Nephron progenitor cell (in vitro differentiated cells): Measurements from ENCODE around the gene ANO6.
A peak's percentile ranks its signal among the peaks of the same experiment; 100 is the strongest.

ENCODE experiments used
- DNase-seq: peaks from one replicate; pipeline ENCODE4 v3.0.0; 2021
- H3K27ac Mint-ChIP-seq: 2 replicates; pipeline ENCODE4 v1.8.0; 2021; ENCODE audit warnings: mild to moderate bottlenecking, moderate library complexity, mixed read lengths
- H3K27me3 Mint-ChIP-seq: 2 replicates; pipeline ENCODE4 v1.8.0; 2021; ENCODE audit warnings: mild to moderate bottlenecking, low read depth, mixed read lengths; ENCODE audit not compliant: poor library complexity
- H3K36me3 Mint-ChIP-seq: 2 replicates; pipeline ENCODE4 v1.8.0; 2021; ENCODE audit warnings: low read depth, mixed read lengths
- H3K4me1 Mint-ChIP-seq: 2 replicates; pipeline ENCODE4 v1.8.0; 2021; ENCODE audit warnings: mixed read lengths
- H3K4me3 Mint-ChIP-seq: 2 replicates; pipeline ENCODE4 v1.8.0; 2021; ENCODE audit warnings: mild to moderate bottlenecking, moderate library complexity, mixed read lengths
- H3K9me3 Mint-ChIP-seq: 2 replicates; pipeline ENCODE4 v1.8.0; 2021; ENCODE audit warnings: mild to moderate bottlenecking, moderate library complexity, mixed read lengths
- TF ChIP-seq, protein P1 (sequence below): fragments of 200-600 bp; sonication (generic); IDR thresholded peaks from 2 replicates; pipeline ENCODE4 v1.5.0; 2021; ENCODE audit warnings: antibody characterized with exemption

The ANO6 gene

DNA sequence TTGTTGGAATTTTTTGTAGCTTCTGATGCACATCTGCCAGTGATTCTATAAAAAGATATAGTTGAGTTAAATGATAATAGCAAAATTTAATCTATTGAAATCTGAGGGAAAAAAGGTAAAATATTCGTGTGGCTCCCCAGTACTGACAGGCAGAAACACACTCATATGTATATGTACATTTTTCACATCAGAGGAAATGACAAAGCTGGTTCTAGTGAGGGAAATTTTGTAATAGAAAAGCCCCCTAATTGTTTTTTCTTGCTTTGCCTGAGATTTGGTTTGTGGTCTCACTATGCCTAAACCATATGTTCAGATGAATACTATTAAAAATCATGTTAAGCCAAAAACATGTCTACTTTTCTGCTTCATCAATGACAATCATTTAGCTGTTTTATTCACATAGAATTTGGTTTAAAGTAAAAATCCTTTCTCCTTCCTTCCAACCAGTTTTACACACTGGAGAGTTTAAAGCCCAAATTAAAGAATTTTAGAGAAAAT is 203.5 kb downstream of the ANO6 start:
- Mint-ChIP-seq H3K4me1 (no peaks in the 10 kb centered on the region), H3K27ac (no peak overlapping the region), H3K9me3 (no peaks in the 10 kb centered on the region), H3K4me3 (no peak overlapping the region), H3K36me3 (peaks cover 55% of the 10 kb centered on the region), H3K27me3 (no peaks in the 10 kb centered on the region)
- TF ChIP-seq, protein P1, sequence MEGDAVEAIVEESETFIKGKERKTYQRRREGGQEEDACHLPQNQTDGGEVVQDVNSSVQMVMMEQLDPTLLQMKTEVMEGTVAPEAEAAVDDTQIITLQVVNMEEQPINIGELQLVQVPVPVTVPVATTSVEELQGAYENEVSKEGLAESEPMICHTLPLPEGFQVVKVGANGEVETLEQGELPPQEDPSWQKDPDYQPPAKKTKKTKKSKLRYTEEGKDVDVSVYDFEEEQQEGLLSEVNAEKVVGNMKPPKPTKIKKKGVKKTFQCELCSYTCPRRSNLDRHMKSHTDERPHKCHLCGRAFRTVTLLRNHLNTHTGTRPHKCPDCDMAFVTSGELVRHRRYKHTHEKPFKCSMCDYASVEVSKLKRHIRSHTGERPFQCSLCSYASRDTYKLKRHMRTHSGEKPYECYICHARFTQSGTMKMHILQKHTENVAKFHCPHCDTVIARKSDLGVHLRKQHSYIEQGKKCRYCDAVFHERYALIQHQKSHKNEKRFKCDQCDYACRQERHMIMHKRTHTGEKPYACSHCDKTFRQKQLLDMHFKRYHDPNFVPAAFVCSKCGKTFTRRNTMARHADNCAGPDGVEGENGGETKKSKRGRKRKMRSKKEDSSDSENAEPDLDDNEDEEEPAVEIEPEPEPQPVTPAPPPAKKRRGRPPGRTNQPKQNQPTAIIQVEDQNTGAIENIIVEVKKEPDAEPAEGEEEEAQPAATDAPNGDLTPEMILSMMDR = no peak
- no peak for DNase-seq

DNA sequence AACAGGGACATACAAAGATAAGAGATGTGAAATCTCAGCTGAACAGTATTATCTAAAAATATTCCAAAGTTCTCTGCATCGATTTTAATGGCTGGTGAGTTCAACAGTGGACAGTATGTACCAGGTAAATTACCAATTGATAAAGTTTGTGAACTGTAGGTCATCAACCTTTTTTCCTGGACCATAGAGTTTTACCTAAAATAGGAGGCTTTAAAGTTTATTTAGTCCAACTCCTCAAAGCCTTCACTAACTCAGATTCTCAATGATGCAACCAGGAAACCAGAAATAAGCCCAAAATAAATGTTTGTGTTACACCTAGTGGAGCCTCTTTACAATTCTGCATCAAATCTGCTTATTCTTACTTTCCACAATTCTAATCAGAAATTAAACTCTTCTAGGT is 205.8 kb downstream of the ANO6 start:
- TF ChIP-seq, protein P1 = no peak
- no peaks in the 10 kb centered on the region for H3K9me3 Mint-ChIP-seq
- no peak overlapping the region for H3K27ac Mint-ChIP-seq
- H3K27me3 Mint-ChIP-seq = no peaks in the 10 kb centered on the region
- H3K36me3 Mint-ChIP-seq = peaks cover 61% of the 10 kb centered on the region
- H3K4me1 Mint-ChIP-seq = no peaks in the 10 kb centered on the region
- H3K4me3 Mint-ChIP-seq = no peak overlapping the region
- no peak for DNase-seq

DNA sequence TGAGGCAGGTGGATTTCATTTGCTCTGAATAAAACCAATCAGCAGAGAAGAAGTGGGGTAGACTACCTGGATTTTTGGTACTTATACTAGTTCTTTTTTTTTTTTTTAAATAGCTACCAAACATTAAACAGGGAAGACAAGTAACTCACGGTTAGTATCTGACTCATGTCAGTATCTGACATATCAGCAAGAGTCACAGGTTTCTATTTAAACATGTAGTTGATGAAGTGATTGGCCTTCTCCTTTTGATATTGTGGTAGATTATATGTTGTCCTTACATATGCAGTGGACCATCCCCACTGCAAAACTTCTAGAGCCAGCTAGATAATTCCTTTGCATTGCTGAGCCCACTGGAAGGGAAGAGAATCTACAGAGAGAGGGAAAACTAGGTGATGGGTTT is 208.0 kb downstream of the ANO6 start:
- H3K27me3 Mint-ChIP-seq = no peaks in the 10 kb centered on the region
- H3K9me3 Mint-ChIP-seq = no peaks in the 10 kb centered on the region
- H3K27ac Mint-ChIP-seq = no peak overlapping the region
- no peak overlapping the region for H3K4me3 Mint-ChIP-seq
- no peaks in the 10 kb centered on the region for H3K4me1 Mint-ChIP-seq
- DNase-seq = no peak
- TF ChIP-seq, protein P1 = no peak
- H3K36me3 Mint-ChIP-seq = peaks cover 77% of the 10 kb centered on the region

DNA sequence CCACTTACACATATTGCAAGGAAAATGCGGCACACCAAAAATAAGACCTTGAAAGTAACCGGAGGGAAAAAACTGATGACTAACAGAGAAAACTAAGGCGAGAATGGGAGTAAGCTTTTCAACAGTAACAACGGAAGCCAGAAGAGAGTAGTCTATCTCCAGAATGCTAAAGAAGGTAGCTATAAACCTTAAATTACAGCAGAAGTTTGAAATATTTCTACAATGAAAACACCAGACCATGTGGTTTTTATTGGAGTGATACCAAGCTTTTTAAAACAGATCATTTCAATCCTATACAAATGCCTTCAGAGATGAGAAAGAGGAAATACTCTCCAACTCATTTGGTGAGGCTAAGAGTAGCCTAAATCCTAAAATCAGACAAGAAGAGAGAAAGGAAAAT is 209.5 kb downstream of the ANO6 start:
- Mint-ChIP-seq H3K9me3 (no peaks in the 10 kb centered on the region), H3K27ac (no peak overlapping the region), H3K4me1 (peaks cover 10% of the 10 kb centered on the region), H3K36me3 (peaks cover 82% of the 10 kb centered on the region), H3K27me3 (no peaks in the 10 kb centered on the region), H3K4me3 (no peak overlapping the region)
- TF ChIP-seq, protein P1 = no peak
- DNase-seq = no peak

DNA sequence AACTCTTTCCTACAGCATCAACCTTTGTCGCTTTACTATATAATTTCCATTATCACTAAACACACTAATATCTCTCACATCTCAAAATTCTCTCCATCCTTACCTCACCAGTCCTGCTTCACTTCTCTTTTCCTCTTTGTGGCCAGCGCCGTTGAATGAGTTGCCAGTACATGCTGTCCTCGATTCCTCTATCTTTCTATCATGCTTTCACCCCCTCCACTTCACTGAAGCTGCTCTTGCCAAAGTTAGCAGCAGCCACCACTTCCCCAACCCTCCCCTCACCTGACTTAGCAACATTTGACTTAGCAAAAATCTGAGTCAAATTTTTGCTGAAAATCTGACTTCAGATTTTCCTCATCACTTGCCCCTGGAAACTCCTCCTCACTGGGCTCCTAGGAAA is 210.4 kb downstream of the ANO6 start:
- no peaks in the 10 kb centered on the region for H3K27me3 Mint-ChIP-seq
- H3K4me1 Mint-ChIP-seq = peaks cover 13% of the 10 kb centered on the region
- H3K9me3 Mint-ChIP-seq = no peaks in the 10 kb centered on the region
- TF ChIP-seq, protein P1 = no peak
- H3K36me3 Mint-ChIP-seq = peaks cover 82% of the 10 kb centered on the region
- no peak overlapping the region for H3K4me3 Mint-ChIP-seq
- no peak for DNase-seq
- no peak overlapping the region for H3K27ac Mint-ChIP-seq

DNA sequence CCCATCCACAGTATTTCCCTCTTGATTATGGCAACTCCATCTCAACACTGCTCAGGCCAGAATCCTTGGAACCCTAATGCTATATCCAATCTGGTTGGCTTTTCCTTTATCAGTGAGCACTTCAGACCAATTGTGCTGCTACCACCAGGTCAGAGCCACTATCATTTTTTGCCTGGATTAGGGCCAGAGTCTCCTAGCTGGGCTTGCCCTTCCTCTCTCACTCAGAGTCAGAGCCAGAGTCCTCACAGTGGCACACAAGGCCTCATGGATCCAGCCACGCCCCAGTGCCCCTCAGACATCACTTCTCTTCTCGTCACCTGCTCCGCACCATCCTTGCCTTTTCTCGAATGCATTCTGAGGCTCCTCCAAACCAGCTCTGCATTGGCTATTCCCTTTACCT is 211.1 kb downstream of the ANO6 start:
- H3K9me3 Mint-ChIP-seq = no peaks in the 10 kb centered on the region
- no peak for DNase-seq
- no peak overlapping the region for H3K4me3 Mint-ChIP-seq
- TF ChIP-seq, protein P1 = no peak
- peaks cover 82% of the 10 kb centered on the region for H3K36me3 Mint-ChIP-seq
- H3K4me1 Mint-ChIP-seq = peaks cover 13% of the 10 kb centered on the region
- peak overlapping the region; percentile 33 for H3K27ac Mint-ChIP-seq
- no peaks in the 10 kb centered on the region for H3K27me3 Mint-ChIP-seq
